ENCODE data around the gene SCAF1. TPM values are rescaled to one million over a fixed set of nuclear protein-coding genes. Genes with fewer than 3 reads are reported as not detected.

Gene SCAF1
- total RNA-seq, 2 donors from 2014 or later: 14.3 to 22.3 TPM

DNA sequence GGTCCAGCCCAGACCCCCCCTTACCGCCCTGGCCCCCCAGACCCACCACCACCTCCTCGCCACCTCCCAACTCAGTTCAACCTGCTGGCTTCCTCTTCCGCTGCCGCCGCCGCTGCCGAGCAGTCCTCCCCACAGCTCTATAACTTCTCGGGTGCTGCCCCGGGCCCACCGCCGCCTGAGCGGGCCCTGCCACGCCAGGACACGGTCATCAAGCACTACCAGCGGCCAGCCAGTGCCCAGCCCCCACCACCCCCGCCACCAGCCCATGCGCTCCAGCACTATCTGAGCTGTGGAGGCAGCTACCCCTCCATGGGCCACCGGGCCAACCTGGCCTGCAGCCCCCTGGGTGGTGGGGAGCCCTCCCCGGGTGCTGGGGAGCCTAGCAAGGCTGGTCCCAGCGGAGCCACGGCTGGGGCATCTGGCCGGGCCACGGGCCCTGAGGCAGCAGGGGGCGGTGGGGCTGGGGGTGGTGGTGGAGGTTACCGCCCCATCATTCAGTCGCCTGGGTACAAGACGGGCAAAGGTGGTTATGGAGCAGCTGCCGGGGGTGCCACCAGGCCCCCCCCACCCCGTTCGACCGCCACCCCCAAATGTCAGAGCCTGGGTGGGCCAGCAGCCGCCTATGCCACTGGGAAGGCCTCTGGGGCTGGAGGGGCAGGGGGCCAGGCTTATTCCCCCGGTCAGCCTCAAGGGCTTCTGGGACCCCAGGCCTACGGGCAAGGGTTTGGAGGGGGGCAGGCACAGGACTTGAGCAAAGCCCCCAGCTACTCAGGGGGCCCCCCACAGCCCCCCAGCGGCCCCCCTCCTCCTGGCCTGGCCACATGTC lies 46.8 kb upstream of the SCAF1 start:
- Histone ChIP-seq H3K27me3 (no peaks in the 10 kb centered on the region), H3K36me3 (peaks cover 64% of the 10 kb centered on the region), H3K27ac (no peak overlapping the region), H3K9me3 (no peaks in the 10 kb centered on the region), H3K4me1 (peaks cover 0 to 27% of the 10 kb centered on the region in 2 donors), H3K4me3 (no peak overlapping the region)
- TF ChIP-seq CTCF (IDR thresholded peaks at IDR 0.05): no peak
- no peak for DNase-seq (ENCODE audit: low spot score)

DNA sequence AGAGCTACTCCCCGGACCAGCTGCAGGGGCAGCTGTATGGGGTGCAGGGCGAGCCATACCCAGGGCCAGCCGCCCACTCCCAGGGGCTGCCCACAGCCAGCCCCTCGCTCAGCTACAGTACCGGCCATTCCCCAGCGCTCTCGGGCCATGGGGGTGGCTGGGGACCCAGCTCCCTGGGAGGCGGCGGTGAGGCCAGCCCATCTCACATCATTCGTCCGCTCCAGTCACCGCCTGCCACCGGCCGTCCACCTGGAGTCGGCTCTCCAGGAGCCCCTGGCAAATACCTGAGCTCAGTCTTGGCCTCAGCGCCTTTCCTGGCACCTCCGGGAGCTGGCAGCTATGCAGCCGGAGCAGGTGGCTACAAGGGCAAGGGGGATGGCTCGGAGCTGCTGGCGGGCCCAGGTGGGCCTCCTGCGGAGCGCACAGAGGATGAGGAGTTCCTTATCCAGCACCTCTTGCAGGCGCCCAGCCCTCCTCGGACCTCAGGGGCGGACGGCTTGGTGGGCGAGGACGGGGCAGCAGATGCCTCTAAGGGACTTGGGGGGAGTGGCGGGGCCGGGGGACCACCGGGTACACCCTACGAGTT lies 46.1 kb upstream of the SCAF1 start:
- H3K4me3 ChIP-seq: no peak overlapping the region
- H3K36me3 ChIP-seq: peaks cover 66% of the 10 kb centered on the region
- no peak for TF ChIP-seq CTCF (IDR thresholded peaks at IDR 0.05)
- H3K27me3 ChIP-seq: no peaks in the 10 kb centered on the region
- peaks cover 0 to 22% of the 10 kb centered on the region in 2 donors for H3K4me1 ChIP-seq
- no peak overlapping the region for H3K27ac ChIP-seq
- no peaks in the 10 kb centered on the region for H3K9me3 ChIP-seq
- DNase-seq (ENCODE audit: low spot score): no peak

GRCh38 chr19:49596407-49596806 lies 45.6 kb upstream of the SCAF1 start:
- Histone ChIP-seq H3K36me3 (peaks cover 70% of the 10 kb centered on the region), H3K4me1 (peaks cover 0 to 22% of the 10 kb centered on the region in 2 donors), H3K27ac (no peak overlapping the region), H3K9me3 (no peaks in the 10 kb centered on the region), H3K27me3 (no peaks in the 10 kb centered on the region), H3K4me3 (no peak overlapping the region)
- no peak for TF ChIP-seq CTCF (IDR thresholded peaks at IDR 0.05)
- DNase-seq (ENCODE audit: low spot score): no peak

GRCh38 chr19:49596954-49597702 lies 44.9 kb upstream of the SCAF1 start:
- H3K27ac ChIP-seq: no peak overlapping the region
- H3K36me3 ChIP-seq: peaks cover 77% of the 10 kb centered on the region
- H3K9me3 ChIP-seq: no peaks in the 10 kb centered on the region
- no peak overlapping the region for H3K4me3 ChIP-seq
- peaks cover 0 to 19% of the 10 kb centered on the region in 2 donors for H3K4me1 ChIP-seq
- no peak for TF ChIP-seq CTCF (IDR thresholded peaks at IDR 0.05)
- DNase-seq (ENCODE audit: low spot score): no peak
- no peaks in the 10 kb centered on the region for H3K27me3 ChIP-seq

GRCh38 chr19:49597703-49597974 lies 44.4 kb upstream of the SCAF1 start:
- no peaks in the 10 kb centered on the region for H3K9me3 ChIP-seq
- peaks cover 83% of the 10 kb centered on the region for H3K36me3 ChIP-seq
- no peak overlapping the region for H3K27ac ChIP-seq
- no peak for DNase-seq (ENCODE audit: low spot score)
- no peak overlapping the region for H3K4me3 ChIP-seq
- no peaks in the 10 kb centered on the region for H3K27me3 ChIP-seq
- H3K4me1 ChIP-seq: peaks cover 0 to 14% of the 10 kb centered on the region in 2 donors
- TF ChIP-seq CTCF (IDR thresholded peaks at IDR 0.05): no peak

Data from right atrium auricular region (tissue), 2 donors.